ENCODE results near the gene MUC20. TPM values are rescaled to one million over a fixed set of nuclear protein-coding genes. Genes with fewer than 3 reads are reported as not detected.
"Not testable (repeated sequence)": the region's sequence is repeated elsewhere in the genome, so short reads cannot be mapped to it uniquely, and the experiment has no call there.

The MUC20 gene
- total RNA-seq, 1 donor from 2014 or later: 42.1 TPM

DNA sequence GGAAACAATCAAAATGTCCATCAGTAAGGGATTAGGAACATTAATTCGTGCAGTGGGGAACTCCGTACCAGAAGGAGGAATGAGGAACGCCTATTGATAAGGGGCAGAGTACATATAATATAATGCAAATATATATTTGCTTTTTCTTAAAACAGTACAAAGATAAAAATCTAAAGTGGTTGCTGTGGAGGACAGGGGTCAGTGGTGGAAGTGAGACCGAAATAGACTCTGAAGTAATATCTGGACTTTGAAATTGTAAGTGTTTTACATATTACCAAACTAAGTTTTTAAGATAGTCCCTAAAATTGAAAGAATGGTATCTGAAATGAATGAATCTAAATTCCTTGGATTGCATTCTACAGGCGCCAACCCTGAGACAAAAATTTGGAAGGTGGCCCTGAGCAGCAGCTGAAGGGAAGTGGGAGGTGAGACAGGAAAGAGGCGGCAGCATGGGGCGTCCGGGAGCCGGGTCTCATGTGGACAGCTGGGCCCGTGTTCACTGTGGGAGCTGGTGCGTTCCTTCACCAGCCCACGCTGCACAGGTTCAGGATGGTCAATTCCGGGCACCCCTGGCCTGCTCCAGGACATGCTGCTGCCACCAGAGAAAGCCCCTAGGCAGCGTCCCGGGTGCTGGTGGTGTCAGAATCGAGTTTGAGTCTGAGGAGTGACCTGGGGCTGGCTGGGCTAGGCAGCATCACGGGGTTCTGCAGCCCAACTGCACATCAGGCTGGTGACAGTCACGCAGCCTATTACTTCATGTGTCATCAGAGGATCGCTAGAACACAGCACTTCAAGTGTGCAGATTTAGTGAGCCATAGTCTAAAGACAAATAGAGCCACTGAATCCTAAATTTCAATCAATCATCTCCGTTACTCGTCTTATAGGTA is 31.4 kb upstream of the MUC20 start:
- H3K4me3 ChIP-seq (ENCODE audit: low read depth, low read length); H3K36me3 ChIP-seq (ENCODE audit: control insufficient read depth, insufficient read depth, low read length); H3K27me3 ChIP-seq (ENCODE audit: control insufficient read depth, insufficient read depth, low read length); DNase-seq (ENCODE audit: low read depth): not testable (repeated sequence)

DNA sequence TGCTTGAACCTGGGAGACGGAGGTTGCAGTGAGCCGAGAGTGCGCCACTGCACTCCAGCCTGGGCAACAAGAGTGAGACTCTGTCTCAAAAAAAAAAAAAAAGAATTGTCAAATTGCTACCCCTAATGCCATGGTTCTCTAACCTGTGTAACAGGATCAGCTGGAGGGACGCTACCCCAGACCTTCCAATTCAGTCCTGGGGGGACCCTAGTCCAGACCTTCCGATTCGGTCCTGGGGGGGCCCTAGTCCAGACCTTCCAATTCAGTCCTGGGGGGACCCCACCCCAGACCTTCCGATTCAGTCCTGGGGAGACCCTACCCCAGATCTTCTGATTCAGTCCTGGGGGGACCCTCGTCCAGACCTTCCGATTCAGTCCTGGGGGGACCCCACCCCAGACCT is 29.8 kb upstream of the MUC20 start:
- Histone ChIP-seq H3K27me3 (ENCODE audit: control insufficient read depth, insufficient read depth, low read length) (no peaks in the 10 kb centered on the region), H3K4me3 (ENCODE audit: low read depth, low read length) (no peak overlapping the region), H3K36me3 (ENCODE audit: control insufficient read depth, insufficient read depth, low read length) (no peaks in the 10 kb centered on the region)
- TF ChIP-seq, protein P1, sequence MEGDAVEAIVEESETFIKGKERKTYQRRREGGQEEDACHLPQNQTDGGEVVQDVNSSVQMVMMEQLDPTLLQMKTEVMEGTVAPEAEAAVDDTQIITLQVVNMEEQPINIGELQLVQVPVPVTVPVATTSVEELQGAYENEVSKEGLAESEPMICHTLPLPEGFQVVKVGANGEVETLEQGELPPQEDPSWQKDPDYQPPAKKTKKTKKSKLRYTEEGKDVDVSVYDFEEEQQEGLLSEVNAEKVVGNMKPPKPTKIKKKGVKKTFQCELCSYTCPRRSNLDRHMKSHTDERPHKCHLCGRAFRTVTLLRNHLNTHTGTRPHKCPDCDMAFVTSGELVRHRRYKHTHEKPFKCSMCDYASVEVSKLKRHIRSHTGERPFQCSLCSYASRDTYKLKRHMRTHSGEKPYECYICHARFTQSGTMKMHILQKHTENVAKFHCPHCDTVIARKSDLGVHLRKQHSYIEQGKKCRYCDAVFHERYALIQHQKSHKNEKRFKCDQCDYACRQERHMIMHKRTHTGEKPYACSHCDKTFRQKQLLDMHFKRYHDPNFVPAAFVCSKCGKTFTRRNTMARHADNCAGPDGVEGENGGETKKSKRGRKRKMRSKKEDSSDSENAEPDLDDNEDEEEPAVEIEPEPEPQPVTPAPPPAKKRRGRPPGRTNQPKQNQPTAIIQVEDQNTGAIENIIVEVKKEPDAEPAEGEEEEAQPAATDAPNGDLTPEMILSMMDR (IDR thresholded peaks at IDR 0.05; ENCODE audit: insufficient read depth, low read length, poor library complexity, severe bottlenecking): no peak
- DNase-seq (ENCODE audit: low read depth): no peak

DNA sequence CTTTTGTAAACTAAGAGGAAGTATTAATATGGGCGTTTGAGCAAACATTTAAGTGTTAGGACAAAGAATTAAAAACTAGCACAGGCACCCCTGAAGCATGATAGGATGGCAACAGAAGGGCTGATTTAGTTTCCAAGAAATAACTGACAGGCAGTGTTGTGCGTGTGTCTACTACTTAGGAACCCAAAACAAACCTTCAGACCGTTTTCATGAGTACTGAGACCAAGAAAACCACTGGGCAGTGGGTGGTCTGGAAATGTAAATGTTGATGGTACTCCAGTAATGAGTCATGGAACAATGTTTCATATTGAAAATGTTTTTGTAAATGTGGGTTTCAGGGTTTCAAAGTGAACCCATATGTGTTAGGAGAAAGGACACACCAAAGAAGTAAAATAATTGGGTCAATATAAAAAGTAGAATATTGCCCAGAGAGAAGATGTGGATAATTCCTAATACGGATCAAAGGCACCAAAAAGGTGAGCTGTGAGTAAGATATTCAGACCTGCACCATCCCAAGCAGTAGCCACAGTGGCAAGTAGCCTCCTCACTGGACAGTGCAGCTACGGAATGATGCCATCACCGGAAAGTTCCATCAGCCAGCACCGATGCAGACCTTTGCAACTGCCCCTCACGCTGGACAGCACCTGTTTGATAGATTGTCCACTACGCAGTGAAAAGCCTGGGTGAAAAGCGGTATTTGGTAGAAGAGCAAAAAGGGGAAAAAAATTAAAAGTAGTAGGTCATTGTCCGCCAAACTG is 29.0 kb upstream of the MUC20 start:
- H3K36me3 ChIP-seq (ENCODE audit: control insufficient read depth, insufficient read depth, low read length); DNase-seq (ENCODE audit: low read depth); H3K27me3 ChIP-seq (ENCODE audit: control insufficient read depth, insufficient read depth, low read length); H3K4me3 ChIP-seq (ENCODE audit: low read depth, low read length): not testable (repeated sequence)

DNA sequence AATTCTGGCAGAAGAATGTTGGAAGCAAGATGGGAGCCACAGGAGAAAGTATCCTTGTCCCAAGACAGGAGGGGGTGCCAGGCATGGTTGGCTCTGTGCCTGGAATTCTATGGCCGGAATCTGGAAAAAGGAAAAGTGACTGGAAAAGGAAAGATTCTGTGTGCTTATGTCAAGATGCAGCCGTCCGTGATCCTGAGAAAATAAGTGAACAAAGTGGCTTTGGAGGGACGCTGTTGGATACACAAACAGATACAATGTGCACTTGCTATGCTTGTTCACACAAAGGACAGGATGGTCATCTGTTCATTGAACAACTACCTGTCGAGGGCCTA is 28.5 kb upstream of the MUC20 start:
- no peak overlapping the region for H3K4me3 ChIP-seq (ENCODE audit: low read depth, low read length)

DNA sequence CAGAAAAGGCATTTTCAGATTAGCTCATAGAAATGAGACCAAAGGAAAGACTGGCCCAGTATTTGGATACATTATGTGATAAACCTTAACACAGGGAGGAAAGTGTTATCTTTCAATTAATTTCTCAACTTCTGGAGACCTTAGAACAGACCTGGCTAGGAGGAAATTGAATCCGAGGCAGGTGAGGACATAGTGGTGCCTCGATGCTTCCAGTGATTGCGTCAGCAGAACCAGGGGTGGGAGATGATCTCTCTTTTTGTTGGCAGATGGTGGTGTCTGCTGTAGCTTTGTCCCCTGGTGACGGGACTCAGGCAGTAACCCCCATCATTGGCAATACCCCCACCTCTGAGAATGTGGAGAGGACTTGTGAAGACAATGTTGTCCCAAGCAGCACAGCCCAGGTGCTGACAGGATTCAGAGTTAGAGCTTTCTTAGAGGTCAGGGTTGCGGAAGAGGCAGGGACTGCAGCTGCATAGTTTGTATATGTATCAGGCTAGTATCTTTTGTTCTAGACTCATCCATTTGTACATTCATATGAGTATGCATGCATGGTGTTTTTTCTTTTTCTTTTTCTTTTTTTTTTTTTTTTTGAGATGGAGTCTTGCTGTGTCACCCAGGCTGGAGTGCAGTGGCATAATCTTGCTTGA is 27.9 kb upstream of the MUC20 start:
- no peak for DNase-seq (ENCODE audit: low read depth)
- Histone ChIP-seq H3K36me3 (ENCODE audit: control insufficient read depth, insufficient read depth, low read length) (no peaks in the 10 kb centered on the region), H3K4me3 (ENCODE audit: low read depth, low read length) (no peak overlapping the region), H3K27me3 (ENCODE audit: control insufficient read depth, insufficient read depth, low read length) (no peaks in the 10 kb centered on the region)
- TF ChIP-seq, protein P1 (IDR thresholded peaks at IDR 0.05; ENCODE audit: insufficient read depth, low read length, poor library complexity, severe bottlenecking): no peak

More for the DNA sequence above, 28.5 kb upstream of the MUC20 start:
- DNase-seq (ENCODE audit: low read depth): no peak
- TF ChIP-seq, protein P1 (IDR thresholded peaks at IDR 0.05; ENCODE audit: insufficient read depth, low read length, poor library complexity, severe bottlenecking): no peak
- Histone ChIP-seq H3K36me3 (ENCODE audit: control insufficient read depth, insufficient read depth, low read length) (no peaks in the 10 kb centered on the region), H3K27me3 (ENCODE audit: control insufficient read depth, insufficient read depth, low read length) (no peaks in the 10 kb centered on the region)

DNA sequence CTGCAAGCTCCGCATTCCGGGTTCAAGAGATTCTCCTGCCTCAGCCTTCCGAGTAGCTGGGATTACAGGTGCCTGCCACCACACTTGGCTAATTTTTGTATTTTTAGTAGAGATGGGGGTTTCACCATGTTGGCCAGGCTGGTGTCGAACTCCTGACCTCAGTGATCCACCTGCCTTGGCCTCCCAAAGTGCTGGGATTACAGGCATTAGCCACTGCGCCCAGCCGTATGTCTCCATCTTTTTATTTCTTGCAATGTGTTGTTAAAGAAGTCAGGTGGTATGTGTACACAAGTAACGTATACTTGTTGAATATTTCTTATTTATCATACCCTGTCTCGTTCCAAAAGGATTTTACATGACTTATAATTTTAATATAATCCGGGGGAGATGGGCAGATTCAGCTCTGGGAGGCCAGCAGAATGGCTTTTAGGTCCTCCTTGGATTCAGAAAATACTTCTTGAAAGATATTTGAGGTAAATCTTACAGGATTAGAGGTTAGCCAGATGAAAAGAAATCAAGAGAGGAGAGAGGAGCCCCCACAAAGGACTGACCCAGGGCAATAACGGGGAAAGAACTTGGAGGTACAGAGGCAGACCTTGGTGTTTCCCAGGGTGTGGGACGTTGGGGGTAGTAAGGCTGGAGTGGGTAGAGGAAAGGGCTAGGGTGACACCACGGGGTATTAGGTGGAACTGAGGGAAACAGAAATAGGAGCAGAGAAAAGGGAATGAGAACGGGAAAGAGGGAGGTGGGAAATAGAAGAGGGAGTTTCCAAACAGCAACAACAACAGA is 27.2 kb upstream of the MUC20 start:
- no peaks in the 10 kb centered on the region for H3K36me3 ChIP-seq (ENCODE audit: control insufficient read depth, insufficient read depth, low read length)
- TF ChIP-seq, protein P1 (IDR thresholded peaks at IDR 0.05; ENCODE audit: insufficient read depth, low read length, poor library complexity, severe bottlenecking): no peak
- no peak for DNase-seq (ENCODE audit: low read depth)
- H3K4me3 ChIP-seq (ENCODE audit: low read depth, low read length): no peak overlapping the region
- no peaks in the 10 kb centered on the region for H3K27me3 ChIP-seq (ENCODE audit: control insufficient read depth, insufficient read depth, low read length)

DNA sequence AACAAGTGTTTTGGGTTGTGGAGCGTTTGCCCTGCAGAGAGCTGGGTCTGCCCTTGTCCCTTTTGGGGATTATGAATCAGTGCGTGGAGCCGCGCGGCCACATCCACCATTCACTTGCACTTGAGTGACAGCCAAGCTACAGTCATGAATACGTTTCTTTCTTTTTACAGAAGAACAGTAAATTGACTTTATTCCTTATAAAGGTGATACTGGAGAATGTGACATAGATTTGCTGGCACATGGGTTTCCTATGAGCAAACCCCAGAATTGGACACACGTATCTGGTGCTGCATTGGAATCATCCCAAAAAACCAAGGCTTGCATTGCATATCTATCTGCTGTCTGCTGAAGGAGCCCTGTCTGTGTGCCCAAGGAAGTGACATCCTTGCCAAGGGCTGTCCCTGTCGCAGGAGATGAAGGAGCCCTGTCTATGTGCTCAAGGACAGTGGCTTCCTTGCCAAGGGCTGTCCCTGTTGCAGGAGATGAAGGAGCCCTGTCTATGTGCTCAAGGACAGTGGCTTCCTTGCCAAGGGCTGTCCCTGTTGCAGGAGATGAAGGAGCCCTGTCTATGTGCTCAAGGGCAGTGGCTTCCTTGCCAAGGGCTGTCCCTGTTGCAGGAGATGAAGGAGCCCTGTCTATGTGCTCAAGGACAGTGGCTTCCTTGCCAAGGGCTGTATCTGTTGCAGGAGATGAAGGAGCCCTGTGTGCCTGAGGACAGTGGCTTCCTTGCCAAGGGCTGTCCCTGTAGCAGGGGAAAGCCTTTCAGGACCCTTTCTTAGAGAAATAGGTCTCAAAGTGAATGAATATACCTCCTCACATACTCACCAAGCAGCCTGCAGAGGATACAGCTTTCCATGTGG is 26.3 kb upstream of the MUC20 start:
- not testable (repeated sequence) for H3K36me3 ChIP-seq (ENCODE audit: control insufficient read depth, insufficient read depth, low read length); H3K4me3 ChIP-seq (ENCODE audit: low read depth, low read length); DNase-seq (ENCODE audit: low read depth); H3K27me3 ChIP-seq (ENCODE audit: control insufficient read depth, insufficient read depth, low read length)
